Measurements from ENCODE around the gene FTO.

DNA sequence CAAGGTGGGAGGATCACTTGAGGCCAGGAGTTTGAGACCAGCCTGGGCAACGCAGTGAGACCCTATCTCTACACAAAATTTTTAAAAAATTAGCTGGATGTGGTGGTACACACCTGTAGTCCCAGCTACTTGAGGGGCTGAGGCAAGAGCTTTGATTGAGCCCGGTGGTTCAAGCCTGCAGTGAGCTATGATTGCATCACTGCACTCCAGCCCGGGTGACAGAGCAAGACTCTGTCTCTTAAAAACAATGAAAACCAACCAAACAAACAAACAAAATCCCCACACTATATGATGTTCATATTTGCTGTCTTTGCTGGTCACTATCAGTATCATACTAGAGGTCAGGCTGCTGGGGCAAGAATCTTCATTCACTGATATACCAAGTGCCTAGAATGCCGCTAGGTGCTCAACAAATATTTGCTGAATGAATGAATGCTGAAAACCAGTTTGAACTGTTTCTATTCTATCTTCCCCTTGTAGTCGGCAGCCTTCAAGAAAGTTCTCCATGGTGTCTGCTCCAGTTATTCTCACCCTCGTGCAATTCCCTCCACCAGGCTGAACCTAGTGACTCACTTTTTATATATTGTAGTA lies 455.6 kb downstream of the FTO start:
- TF ChIP-seq, protein P1, sequence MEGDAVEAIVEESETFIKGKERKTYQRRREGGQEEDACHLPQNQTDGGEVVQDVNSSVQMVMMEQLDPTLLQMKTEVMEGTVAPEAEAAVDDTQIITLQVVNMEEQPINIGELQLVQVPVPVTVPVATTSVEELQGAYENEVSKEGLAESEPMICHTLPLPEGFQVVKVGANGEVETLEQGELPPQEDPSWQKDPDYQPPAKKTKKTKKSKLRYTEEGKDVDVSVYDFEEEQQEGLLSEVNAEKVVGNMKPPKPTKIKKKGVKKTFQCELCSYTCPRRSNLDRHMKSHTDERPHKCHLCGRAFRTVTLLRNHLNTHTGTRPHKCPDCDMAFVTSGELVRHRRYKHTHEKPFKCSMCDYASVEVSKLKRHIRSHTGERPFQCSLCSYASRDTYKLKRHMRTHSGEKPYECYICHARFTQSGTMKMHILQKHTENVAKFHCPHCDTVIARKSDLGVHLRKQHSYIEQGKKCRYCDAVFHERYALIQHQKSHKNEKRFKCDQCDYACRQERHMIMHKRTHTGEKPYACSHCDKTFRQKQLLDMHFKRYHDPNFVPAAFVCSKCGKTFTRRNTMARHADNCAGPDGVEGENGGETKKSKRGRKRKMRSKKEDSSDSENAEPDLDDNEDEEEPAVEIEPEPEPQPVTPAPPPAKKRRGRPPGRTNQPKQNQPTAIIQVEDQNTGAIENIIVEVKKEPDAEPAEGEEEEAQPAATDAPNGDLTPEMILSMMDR (conservative IDR thresholded peaks at IDR 0.05) = no peak
- TF ChIP-seq ZFX (IDR thresholded peaks at IDR 0.05) = no peak
